Kidney (tissue), 14 donors: ENCODE results near the gene DNM2. TPM values are rescaled to one million over a fixed set of nuclear protein-coding genes. Genes with fewer than 3 reads are reported as not detected.

Source experiments
- DNase-seq, 5 donors: peaks; one replicate each; pipeline ENCODE4 v3.0.0-alpha.2; 2013 to 2020
- FAIRE-seq: peaks from 2 replicates; lab custom pipeline; 2012; peaks lifted over from hg19 to GRCh38; lab: Jason Lieb, UNC
- H3K27ac ChIP-seq, 2 donors: one replicate each; pipeline ENCODE4 v1.7.0; 2013; ENCODE audit warnings: low read depth in 2 of 2, low read length in 2 of 2, inconsistent platforms in 1 of 2
- H3K27me3 ChIP-seq: one replicate; pipeline ENCODE4 v1.7.1; 2013; ENCODE audit warnings: low read length, inconsistent platforms; ENCODE audit not compliant: control insufficient read depth, insufficient read depth
- H3K36me3 ChIP-seq, 3 donors: one replicate each; pipeline versions ENCODE4 v1.7.0 to v1.7.1; 2013; ENCODE audit warnings: low read length in 3 of 3, control low read depth in 1 of 3, inconsistent platforms in 1 of 3; ENCODE audit not compliant: insufficient read depth in 3 of 3, control insufficient read depth in 2 of 3
- H3K4me1 ChIP-seq, 3 donors: one replicate each; pipeline versions ENCODE4 v1.7.0 to v1.7.1; 2013; ENCODE audit warnings: low read length in 3 of 3, inconsistent platforms in 1 of 3, low read depth in 1 of 3; ENCODE audit not compliant: control insufficient read depth in 2 of 3, insufficient read depth in 2 of 3
- H3K4me3 ChIP-seq, 3 donors: one replicate each; pipeline versions ENCODE4 v1.7.0 to v1.8.1; 2013; ENCODE audit warnings: low read length in 3 of 3, control low read depth in 1 of 3, inconsistent platforms in 1 of 3
- H3K9ac ChIP-seq, 3 donors: one replicate each; pipeline versions ENCODE4 v1.7.0 to v1.7.1; 2013; ENCODE audit warnings: low read length in 3 of 3, control low read depth in 1 of 3, inconsistent platforms in 1 of 3
- H3K9me3 ChIP-seq, 3 donors: one replicate each; pipeline versions ENCODE4 v1.7.0 to v1.7.1; 2013; ENCODE audit warnings: low read length in 3 of 3, control low read depth in 1 of 3, inconsistent platforms in 1 of 3; ENCODE audit not compliant: control insufficient read depth in 2 of 3, insufficient read depth in 1 of 3
- intact Hi-C: fragments of 100-400 bp; cut with DNase I; formaldehyde crosslinking; loops from one replicate; pipeline ENCODE4 v1.11.1; 2022
- polyA plus RNA-seq: library from polyadenylated mRNA; stranded (reverse); fragments of 350-450 nt; fragmentation: Illumina TruSeq; extraction: RNeasy Lipid Tissue Mini Kit (QIAGEN cat#74804); gene quantifications from one replicate; pipeline ENCODE4 v1.2.3, GENCODE V29; 2014; ENCODE audit warnings: low read depth, low replicate concordance; ENCODE audit not compliant: insufficient read depth
- total RNA-seq: library from RNA; stranded (reverse); fragmentation: NEBNext Ultra II Directional; extraction: Animal tissue kit (Norgen Biotek cat#: 25700); gene quantifications from one replicate; pipeline ENCODE4 v1.2.1, GENCODE V29; 2021
- TF ChIP-seq, protein P1 (sequence below): IDR thresholded peaks from 3 replicates; pipeline ENCODE4 v1.5.1; 2012; ENCODE audit warnings: mild to moderate bottlenecking, moderate library complexity, borderline replicate concordance; ENCODE audit not compliant: insufficient read depth; ENCODE audit errors: extremely low read depth
- donor health status: control.
- donor health status: control.
- donor health status: control.
- donor health status: control.
- donor health status: control.
- donor health status: DM: yes; HTN: yes; CAD: no.
- donor health status: Normal renal cell carcinoma (clear cell type).

DNM2 gene
- total and polyA plus RNA-seq, 2 donors from 2014 or later, result 79.0 to 226 TPM

DNA sequence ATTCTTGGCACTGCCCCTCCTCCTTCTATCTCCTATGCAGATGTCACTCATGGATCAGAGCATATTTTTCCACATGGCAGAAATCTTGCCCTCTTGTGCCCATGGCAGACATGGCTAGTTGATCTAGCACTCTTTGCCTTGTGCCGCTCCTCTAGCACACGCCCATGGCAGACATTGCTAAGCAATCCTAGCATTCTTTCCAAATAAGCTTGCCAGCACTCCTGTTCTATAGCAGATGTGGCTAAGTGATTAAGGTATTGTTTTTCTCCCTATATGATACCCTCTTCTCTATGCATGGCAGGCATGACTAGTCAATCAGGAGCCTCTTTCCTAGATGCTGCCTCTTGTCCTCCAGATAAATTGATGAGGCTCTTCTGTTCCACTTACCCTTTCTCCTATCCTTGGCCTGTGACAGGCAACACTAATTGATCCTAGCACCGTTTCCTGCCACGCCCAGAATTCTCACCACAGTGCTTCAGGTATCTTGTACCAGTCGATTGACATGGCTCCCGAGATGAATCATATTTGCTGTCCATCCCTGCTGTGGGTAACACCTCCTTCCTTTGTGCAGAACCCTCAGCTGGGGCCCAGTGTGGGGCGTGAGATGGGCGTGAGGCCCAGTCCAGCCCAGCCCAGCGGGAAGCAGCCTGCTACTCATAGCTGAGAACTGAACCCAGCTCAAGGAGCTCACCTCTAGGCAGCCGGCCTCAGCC is 91.2 kb downstream of the DNM2 start:
- intact Hi-C loops, result no loop called here
- Histone ChIP-seq H3K27ac (no peak overlapping the region), H3K4me1 (no peaks in the 10 kb centered on the region), H3K9me3 (no peaks in the 10 kb centered on the region), H3K27me3 (no peaks in the 10 kb centered on the region), H3K4me3 (no peak overlapping the region), H3K9ac (no peak overlapping the region), H3K36me3 (peaks cover 8 to 53% (median 18%) of the 10 kb centered on the region in 3 donors)
- FAIRE-seq (no peak), DNase-seq (no peak)
- TF ChIP-seq, protein P1, sequence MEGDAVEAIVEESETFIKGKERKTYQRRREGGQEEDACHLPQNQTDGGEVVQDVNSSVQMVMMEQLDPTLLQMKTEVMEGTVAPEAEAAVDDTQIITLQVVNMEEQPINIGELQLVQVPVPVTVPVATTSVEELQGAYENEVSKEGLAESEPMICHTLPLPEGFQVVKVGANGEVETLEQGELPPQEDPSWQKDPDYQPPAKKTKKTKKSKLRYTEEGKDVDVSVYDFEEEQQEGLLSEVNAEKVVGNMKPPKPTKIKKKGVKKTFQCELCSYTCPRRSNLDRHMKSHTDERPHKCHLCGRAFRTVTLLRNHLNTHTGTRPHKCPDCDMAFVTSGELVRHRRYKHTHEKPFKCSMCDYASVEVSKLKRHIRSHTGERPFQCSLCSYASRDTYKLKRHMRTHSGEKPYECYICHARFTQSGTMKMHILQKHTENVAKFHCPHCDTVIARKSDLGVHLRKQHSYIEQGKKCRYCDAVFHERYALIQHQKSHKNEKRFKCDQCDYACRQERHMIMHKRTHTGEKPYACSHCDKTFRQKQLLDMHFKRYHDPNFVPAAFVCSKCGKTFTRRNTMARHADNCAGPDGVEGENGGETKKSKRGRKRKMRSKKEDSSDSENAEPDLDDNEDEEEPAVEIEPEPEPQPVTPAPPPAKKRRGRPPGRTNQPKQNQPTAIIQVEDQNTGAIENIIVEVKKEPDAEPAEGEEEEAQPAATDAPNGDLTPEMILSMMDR, result no peak

DNA sequence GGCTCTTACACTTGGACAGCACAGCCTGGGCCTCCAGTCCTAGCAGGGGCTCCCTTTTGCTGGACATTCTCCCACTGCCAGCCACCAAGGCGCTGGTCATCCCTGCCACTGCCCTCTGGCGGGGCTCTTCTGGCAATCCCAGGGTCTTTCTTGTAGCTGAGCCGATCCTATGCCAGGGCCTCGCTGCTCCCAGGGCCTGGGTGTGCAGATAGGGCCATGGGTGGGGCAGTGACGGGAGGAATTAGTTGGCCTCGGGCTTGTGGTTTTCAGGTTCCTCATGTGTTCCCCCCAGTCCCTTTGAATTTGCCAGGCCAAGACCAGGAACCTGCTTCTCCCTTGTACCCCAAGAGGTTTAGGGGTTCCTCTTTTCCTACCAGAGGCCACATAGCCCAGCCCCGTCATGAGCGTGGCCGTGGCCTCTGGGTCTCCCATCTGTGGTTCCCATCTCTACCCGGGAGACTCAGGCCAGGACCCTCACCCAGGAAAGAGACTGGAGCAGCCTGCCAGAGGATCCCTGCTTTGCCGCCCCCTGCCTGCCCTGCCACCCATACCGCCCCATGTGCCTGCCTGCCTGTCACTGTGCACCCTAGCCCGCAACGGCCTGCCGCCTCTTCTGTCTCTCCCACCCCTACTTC is 91.9 kb downstream of the DNM2 start:
- Histone ChIP-seq H3K4me1 (no peaks in the 10 kb centered on the region), H3K27me3 (no peaks in the 10 kb centered on the region), H3K36me3 (peaks cover 8 to 54% (median 17%) of the 10 kb centered on the region in 3 donors), H3K9ac (no peak overlapping the region), H3K9me3 (no peaks in the 10 kb centered on the region), H3K4me3 (no peak overlapping the region), H3K27ac (no peak overlapping the region)
- no peak for DNase-seq
- intact Hi-C loops, result no loop called here
- TF ChIP-seq, protein P1, result no peak
- no peak for FAIRE-seq

GRCh38 chr19:10811391-10812111 is 93.7 kb downstream of the DNM2 start:
- TF ChIP-seq, protein P1, result no peak
- Histone ChIP-seq H3K27ac (no peak overlapping the region), H3K4me1 (no peaks in the 10 kb centered on the region), H3K27me3 (no peaks in the 10 kb centered on the region), H3K9me3 (no peaks in the 10 kb centered on the region), H3K36me3 (peaks cover 3 to 50% (median 14%) of the 10 kb centered on the region in 3 donors), H3K9ac (no peak overlapping the region), H3K4me3 (no peak overlapping the region)
- no peak for DNase-seq
- intact Hi-C loops, result no loop called here
- FAIRE-seq, result no peak
